Dedifferentiated amniotic fluid mesenchymal stem cell (primary cell): ENCODE measurements around the gene DPT.

Experiments used
- DNase-seq: peaks from one replicate; pipeline ENCODE4 v3.0.0-alpha.2; 2016; ENCODE audit errors: extremely low spot score

Gene DPT

GRCh38 chr1:168700575-168701268 lies 28.3 kb downstream of the DPT start:
- no peak for DNase-seq

- no peak for DNase-seq
These were observed 30.6 kb downstream of the DPT start for GRCh38 chr1:168698453-168698852.

- DNase-seq = no peak
These were observed 31.5 kb downstream of the DPT start for GRCh38 chr1:168697356-168698126.

- no peak for DNase-seq
These were observed 32.8 kb downstream of the DPT start for GRCh38 chr1:168696125-168696760.

- no peak for DNase-seq
These were observed 35.2 kb downstream of the DPT start for GRCh38 chr1:168693872-168694238.

- DNase-seq = no peak
These were observed 35.7 kb downstream of the DPT start for GRCh38 chr1:168693197-168693871.

- DNase-seq = no peak
These were observed 36.5 kb downstream of the DPT start for GRCh38 chr1:168692472-168692871.

- DNase-seq = no peak
These were observed 37.5 kb downstream of the DPT start for GRCh38 chr1:168691541-168691940.

GRCh38 chr1:168689726-168690602 lies 39.0 kb downstream of the DPT start:
- DNase-seq = no peak

GRCh38 chr1:168689327-168689657 lies 39.7 kb downstream of the DPT start:
- no peak for DNase-seq

- no peak for DNase-seq
These were observed 40.2 kb downstream of the DPT start for GRCh38 chr1:168688644-168689326.

GRCh38 chr1:168687816-168688215 lies 41.2 kb downstream of the DPT start:
- no peak for DNase-seq

GRCh38 chr1:168686666-168687065 lies 42.3 kb downstream of the DPT start:
- DNase-seq = no peak

- DNase-seq = no peak
These were observed 45.1 kb downstream of the DPT start for GRCh38 chr1:168683871-168684270.

GRCh38 chr1:168676861-168677260 lies 52.1 kb downstream of the DPT start:
- DNase-seq = no peak

- no peak for DNase-seq
These were observed 52.8 kb downstream of the DPT start for GRCh38 chr1:168676029-168676812.

GRCh38 chr1:168673974-168674683 lies 54.9 kb downstream of the DPT start:
- DNase-seq = no peak

- no peak for DNase-seq
These were observed 56.7 kb downstream of the DPT start for GRCh38 chr1:168672278-168672677.

- DNase-seq = no peak
These were observed 57.2 kb downstream of the DPT start for GRCh38 chr1:168671782-168672181.

- no peak for DNase-seq
These were observed 63.0 kb downstream of the DPT start for GRCh38 chr1:168665975-168666374.
